ENCODE measurements around the gene COL4A2. TPM values are rescaled to one million over a fixed set of nuclear protein-coding genes. Genes with fewer than 3 reads are reported as not detected.

COL4A2 gene
- total RNA-seq, 1 donor from 2014 or later = not detected

DNA sequence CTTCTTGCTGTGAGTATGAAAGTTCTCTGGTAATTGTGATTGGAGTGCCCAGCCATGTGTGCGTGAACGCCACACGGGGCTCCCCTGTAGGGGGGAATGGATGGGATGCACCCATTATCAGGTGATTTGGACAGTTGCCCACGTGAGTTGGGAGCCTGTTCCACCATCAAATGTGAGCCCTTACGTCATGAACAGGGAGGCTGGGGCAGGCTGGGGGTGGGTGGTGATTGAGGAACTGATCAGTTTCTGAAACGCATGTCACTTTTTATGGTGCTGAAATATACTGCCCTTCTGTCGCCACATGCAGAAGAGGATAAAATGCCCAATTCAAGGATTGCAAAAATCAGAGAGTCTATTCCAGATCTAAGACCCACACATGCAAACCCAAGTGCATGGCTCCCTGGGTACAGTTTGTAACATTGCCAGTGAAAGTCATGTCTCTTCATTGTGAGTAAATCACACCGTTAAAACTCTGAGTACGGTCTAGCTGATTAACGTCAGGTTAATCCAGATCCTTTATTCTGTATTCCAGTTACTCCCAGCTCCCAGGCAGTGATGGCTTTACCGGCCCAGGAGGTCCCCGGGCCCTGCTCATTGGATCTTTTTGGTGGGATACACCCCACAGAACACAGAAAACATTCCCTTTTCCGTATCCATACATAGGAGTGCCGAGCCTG lies 164.2 kb downstream of the COL4A2 start:
- Mint-ChIP-seq H3K9me3 (no peaks in the 10 kb centered on the region), H3K27me3 (no peaks in the 10 kb centered on the region), H3K36me3 (ENCODE audit: low read depth) (no peaks in the 10 kb centered on the region), H3K4me3 (peak overlapping the region; percentile 73), H3K4me1 (peaks cover 57% of the 10 kb centered on the region), H3K27ac (peak overlapping the region; percentile 83)
- ATAC-seq (ENCODE audit: low read depth) = peak; percentile 56
- ChIA-PET CTCF (interaction anchor here (2.6 kb wide), 1 partner anchor 16 kb away, joined by 18 read pairs; no protein-coding TSS in a partner anchor), POLR2A (interaction anchor here (0.6 to 1.9 kb wide), 10 partner anchors 12 to 1309 kb away, joined by 3 to 13 read pairs (median 4); partner anchors contain the start of genes NAXD and RAB20)
- peak; percentile 41 for DNase-seq
- intact Hi-C loops (cut with micrococcal nuclease) = loop anchor here (1.0 to 5.0 kb wide), 8 partner anchors 15 to 1309 kb away; partner anchors contain the start of genes ANKRD10, NAXD and RAB20
- TF ChIP-seq, protein P1, sequence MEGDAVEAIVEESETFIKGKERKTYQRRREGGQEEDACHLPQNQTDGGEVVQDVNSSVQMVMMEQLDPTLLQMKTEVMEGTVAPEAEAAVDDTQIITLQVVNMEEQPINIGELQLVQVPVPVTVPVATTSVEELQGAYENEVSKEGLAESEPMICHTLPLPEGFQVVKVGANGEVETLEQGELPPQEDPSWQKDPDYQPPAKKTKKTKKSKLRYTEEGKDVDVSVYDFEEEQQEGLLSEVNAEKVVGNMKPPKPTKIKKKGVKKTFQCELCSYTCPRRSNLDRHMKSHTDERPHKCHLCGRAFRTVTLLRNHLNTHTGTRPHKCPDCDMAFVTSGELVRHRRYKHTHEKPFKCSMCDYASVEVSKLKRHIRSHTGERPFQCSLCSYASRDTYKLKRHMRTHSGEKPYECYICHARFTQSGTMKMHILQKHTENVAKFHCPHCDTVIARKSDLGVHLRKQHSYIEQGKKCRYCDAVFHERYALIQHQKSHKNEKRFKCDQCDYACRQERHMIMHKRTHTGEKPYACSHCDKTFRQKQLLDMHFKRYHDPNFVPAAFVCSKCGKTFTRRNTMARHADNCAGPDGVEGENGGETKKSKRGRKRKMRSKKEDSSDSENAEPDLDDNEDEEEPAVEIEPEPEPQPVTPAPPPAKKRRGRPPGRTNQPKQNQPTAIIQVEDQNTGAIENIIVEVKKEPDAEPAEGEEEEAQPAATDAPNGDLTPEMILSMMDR (IDR thresholded peaks at IDR 0.05) = no peak

DNA sequence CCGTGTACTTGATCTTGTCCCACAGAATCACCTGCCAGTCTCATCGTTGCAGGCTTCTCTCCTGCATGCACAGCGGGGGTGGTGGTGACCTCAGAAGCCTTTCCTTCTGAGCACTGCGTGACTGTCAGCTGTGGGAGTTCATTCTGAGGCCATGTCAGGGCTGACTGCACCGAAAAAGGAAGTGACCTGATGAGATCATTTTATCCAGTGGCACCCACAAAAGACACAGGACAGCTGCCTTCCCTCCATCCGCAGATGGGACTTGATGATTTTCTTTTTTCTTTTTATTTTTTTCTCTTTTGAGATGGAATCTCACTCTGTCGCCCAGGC lies 164.7 kb downstream of the COL4A2 start:
- Mint-ChIP-seq H3K4me1 (peaks cover 55% of the 10 kb centered on the region), H3K9me3 (no peaks in the 10 kb centered on the region), H3K4me3 (peak overlapping the region; percentile 73), H3K36me3 (ENCODE audit: low read depth) (no peaks in the 10 kb centered on the region), H3K27me3 (no peaks in the 10 kb centered on the region), H3K27ac (peak overlapping the region; percentile 83)
- CTCF ChIA-PET = interaction anchor here (2.6 kb wide), 1 partner anchor 16 kb away, joined by 18 read pairs; no protein-coding TSS in a partner anchor
- intact Hi-C loops (cut with micrococcal nuclease) = loop anchor here (1.0 to 5.0 kb wide), 8 partner anchors 15 to 1309 kb away; partner anchors contain the start of genes ANKRD10, NAXD and RAB20
- POLR2A ChIA-PET = interaction anchor here (0.6 to 1.9 kb wide), 11 partner anchors 12 to 1309 kb away, joined by 3 to 13 read pairs (median 4); partner anchors contain the start of genes NAXD and RAB20
- TF ChIP-seq, protein P1 (IDR thresholded peaks at IDR 0.05) = no peak
- peak; percentile 59 for DNase-seq
- peak; percentile 93 for ATAC-seq (ENCODE audit: low read depth)

DNA sequence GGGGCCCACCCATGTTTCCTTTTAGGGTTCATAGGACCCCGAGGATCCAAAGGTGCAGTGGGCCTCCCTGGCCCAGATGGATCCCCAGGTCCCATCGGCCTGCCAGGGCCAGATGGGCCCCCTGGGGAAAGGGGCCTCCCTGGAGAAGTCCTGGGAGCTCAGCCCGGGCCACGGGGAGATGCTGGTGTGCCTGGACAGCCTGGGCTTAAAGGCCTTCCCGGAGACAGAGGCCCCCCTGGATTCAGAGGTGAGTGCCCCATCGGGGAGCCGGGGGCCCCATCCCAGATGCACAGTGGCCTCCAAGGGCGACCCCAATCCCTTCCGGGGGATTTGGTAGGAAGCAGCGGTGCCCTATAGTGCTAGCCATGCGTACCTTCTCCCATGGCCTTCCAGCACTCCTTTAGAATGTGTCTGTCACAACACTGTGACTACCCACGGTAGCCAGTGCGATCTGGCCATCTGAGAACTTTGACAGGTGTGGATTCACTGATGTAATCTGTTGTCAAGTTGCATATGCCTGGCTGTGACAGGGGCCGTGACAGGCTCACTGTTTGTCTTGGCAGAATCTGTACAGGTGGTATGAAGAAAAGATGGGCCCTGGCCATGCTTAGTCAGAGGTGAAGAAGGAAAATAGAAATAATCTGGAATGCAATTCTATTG lies 165.9 kb downstream of the COL4A2 start:
- Mint-ChIP-seq H3K27me3 (no peaks in the 10 kb centered on the region), H3K4me3 (no peak overlapping the region), H3K27ac (no peak overlapping the region), H3K9me3 (no peaks in the 10 kb centered on the region), H3K4me1 (peaks cover 55% of the 10 kb centered on the region), H3K36me3 (ENCODE audit: low read depth) (no peaks in the 10 kb centered on the region)
- intact Hi-C loops (cut with micrococcal nuclease) = loop anchor here (5.0 kb wide), 2 partner anchors 49 to 144 kb away; partner anchors contain the start of gene NAXD
- no peak for ATAC-seq (ENCODE audit: low read depth)
- TF ChIP-seq, protein P1 (IDR thresholded peaks at IDR 0.05) = no peak
- DNase-seq = no peak
- POLR2A ChIA-PET = no interaction called here
- CTCF ChIA-PET = interaction anchor here (0.7 to 2.6 kb wide), 2 partner anchors 17 to 121 kb away, joined by 4 to 18 read pairs; no protein-coding TSS in a partner anchor

DNA sequence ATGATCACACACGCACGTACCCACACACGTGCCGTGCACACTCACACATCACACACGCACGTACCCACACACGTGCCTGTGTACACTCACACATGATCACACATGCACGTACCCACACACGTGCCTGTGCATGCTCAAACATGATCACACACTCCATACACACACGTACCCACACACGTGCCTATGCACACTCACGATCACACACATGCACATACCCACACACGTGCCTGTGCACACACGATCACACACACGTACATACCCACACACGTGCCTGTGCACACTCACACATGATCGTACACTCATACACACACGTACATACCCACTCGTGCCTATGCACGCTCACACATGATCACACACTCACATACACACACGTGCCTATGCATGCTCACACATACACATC lies 167.6 kb downstream of the COL4A2 start:
- H3K4me3 Mint-ChIP-seq = no peak overlapping the region
- H3K36me3 Mint-ChIP-seq (ENCODE audit: low read depth) = no peaks in the 10 kb centered on the region
- H3K27me3 Mint-ChIP-seq = no peaks in the 10 kb centered on the region
- H3K4me1 Mint-ChIP-seq = peaks cover 51% of the 10 kb centered on the region
- ChIA-PET POLR2A (no interaction called here), CTCF (no interaction called here)
- DNase-seq (no peak), ATAC-seq (ENCODE audit: low read depth) (no peak)
- intact Hi-C loops (cut with micrococcal nuclease) = loop anchor here (5.0 kb wide), 2 partner anchors 48 to 143 kb away; partner anchors contain the start of gene NAXD
- H3K27ac Mint-ChIP-seq = no peak overlapping the region
- TF ChIP-seq, protein P1 (IDR thresholded peaks at IDR 0.05) = no peak
- H3K9me3 Mint-ChIP-seq = no peaks in the 10 kb centered on the region

DNA sequence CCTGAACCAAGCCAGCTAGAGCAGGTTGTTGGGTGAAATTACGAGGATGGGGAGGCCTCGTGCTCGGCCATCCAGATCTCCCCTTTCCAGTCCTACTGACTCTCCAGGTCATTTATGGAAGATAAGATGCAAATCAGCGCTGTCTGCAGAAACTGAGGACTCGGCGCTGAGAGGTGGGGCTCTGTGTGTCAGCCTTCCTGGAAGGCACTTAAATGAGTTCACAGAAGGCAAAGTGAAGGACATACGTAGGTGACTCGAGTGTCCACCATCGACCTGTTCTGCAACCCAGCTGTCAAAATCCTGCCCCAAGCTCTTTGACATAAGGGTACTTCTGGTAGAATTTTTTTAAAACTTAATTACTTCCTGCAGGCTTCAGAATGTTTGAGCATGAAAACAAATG lies 168.0 kb downstream of the COL4A2 start:
- Mint-ChIP-seq H3K27ac (no peak overlapping the region), H3K27me3 (no peaks in the 10 kb centered on the region), H3K9me3 (no peaks in the 10 kb centered on the region), H3K4me1 (peaks cover 48% of the 10 kb centered on the region), H3K36me3 (ENCODE audit: low read depth) (no peaks in the 10 kb centered on the region), H3K4me3 (no peak overlapping the region)
- TF ChIP-seq, protein P1 (IDR thresholded peaks at IDR 0.05) = no peak
- ChIA-PET POLR2A (no interaction called here), CTCF (interaction anchor here (1.1 kb wide), 1 partner anchor 19 kb away, joined by 4 read pairs; no protein-coding TSS in a partner anchor)
- intact Hi-C loops (cut with micrococcal nuclease) = no loop called here
- no peak for DNase-seq
- no peak for ATAC-seq (ENCODE audit: low read depth)
